HCT116 (cell line): Measurements from ENCODE around the gene ZNRF4. TPM values are rescaled to one million over a fixed set of nuclear protein-coding genes. Genes with fewer than 3 reads are reported as not detected.

Source experiments
- ATAC-seq: fragments of 200-7000 bp; cut with Tn5 transposase; 2 replicates; pipeline ENCODE4 v1.9.1; 2020; ENCODE audit warnings: mild to moderate bottlenecking, moderate library complexity
- BruUV-seq: library from RNA; stranded (reverse); fragments of 400-500 nt; replicated peaks from 2 replicates; lab custom pipeline; 2021; lab: Mats Ljungman, UMichigan
- CTCF ChIA-PET: fragments of 300-600 bp; sonication (Branson Sonifier 250); formaldehyde crosslinking; loops from one replicate; lab custom pipeline; 2021; ENCODE audit warnings: antibody characterized with exemption; lab: Charles Lee
- POLR2A ChIA-PET: fragments of 300-600, 350-600 bp; sonication (Branson Sonifier 250); formaldehyde crosslinking; loops from one replicate; lab custom pipeline; 2021; ENCODE audit warnings: antibody characterized with exemption; lab: Charles Lee
- RAD21 ChIA-PET, 2 experiments: fragments of 300-600 bp; sonication (Branson Sonifier 250); formaldehyde crosslinking; loops; one replicate each; lab custom pipeline; 2023; ENCODE audit warnings: low total read pairs in 2 of 2; ENCODE audit not compliant: uncharacterized antibody in 2 of 2, unreplicated experiment in 2 of 2, low non-redundant PET in 1 of 2; lab: Charles Lee
- DNase-seq: peaks from one replicate; pipeline ENCODE4 v3.0.0-alpha.2; 2010; ENCODE audit warnings: low read depth, low spot score
- H2AFZ ChIP-seq: fragments of 200-600 bp; shearing (Covaris generic), sonication (generic); 2 replicates; pipeline ENCODE4 v1.6.1; 2017; ENCODE audit warnings: low read depth, mixed run types, mixed read lengths, antibody characterized with exemption, low read length; ENCODE audit not compliant: poor library complexity, severe bottlenecking
- H3K27ac ChIP-seq: 2 replicates; pipeline ENCODE4 v1.5.1; 2012; ENCODE audit warnings: low read depth, low read length
- H3K27me3 ChIP-seq: fragments of 200-600 bp; sonication (generic); 2 replicates; pipeline ENCODE4 v1.6.1; 2016; ENCODE audit warnings: mixed run types, low read length, mixed read lengths; ENCODE audit not compliant: insufficient read depth
- H3K36me3 ChIP-seq, 2 experiments: fragments of 200-500 bp in 1 of 2; fragments of 200-600 bp in 1 of 2; sonication (Bioruptor generic) in 1 of 2; sonication (generic) in 1 of 2; 2 replicates each; pipeline versions ENCODE4 v1.5.1 to v1.6.1; 2014 to 2016; ENCODE audit warnings: low read length in 2 of 2, inconsistent platforms in 1 of 2, mixed read lengths in 1 of 2, mixed run types in 1 of 2; ENCODE audit not compliant: insufficient read depth in 2 of 2, control insufficient read depth in 1 of 2
- H3K4me1 ChIP-seq, 2 experiments: fragments of 200-600 bp in 1 of 2; sonication (generic) in 1 of 2; 2 replicates each; pipeline versions ENCODE4 v1.5.1 to v1.6.1; 2012 to 2017; ENCODE audit warnings: low read length in 2 of 2, inconsistent platforms in 1 of 2, mild to moderate bottlenecking in 1 of 2, mixed read lengths in 1 of 2, mixed run types in 1 of 2, moderate library complexity in 1 of 2; ENCODE audit not compliant: insufficient read depth in 2 of 2, control insufficient read depth in 1 of 2
- H3K4me2 ChIP-seq: fragments of 200-600 bp; sonication (generic); 2 replicates; pipeline ENCODE4 v1.6.1; 2017; ENCODE audit warnings: mixed run types, low read length, mixed read lengths
- H3K4me3 ChIP-seq, 2 experiments: fragments of 200-600 bp in 1 of 2; sonication (generic) in 1 of 2; replicated peaks in 1 of 2; 2 replicates each; pipeline ENCODE4 v1.5.1; 2011 to 2016; ENCODE audit warnings: low read length in 2 of 2, control low read depth in 1 of 2, low read depth in 1 of 2, mild to moderate bottlenecking in 1 of 2, mixed read lengths in 1 of 2, mixed run types in 1 of 2
- H3K79me2 ChIP-seq: fragments of 200-600 bp; sonication (generic); 2 replicates; pipeline ENCODE4 v1.6.1; 2017; ENCODE audit warnings: mild to moderate bottlenecking, mixed run types, low read length, moderate library complexity, mixed read lengths; ENCODE audit not compliant: insufficient read depth
- H3K9ac ChIP-seq: fragments of 200-600 bp; sonication (generic); 2 replicates; pipeline ENCODE4 v1.6.1; 2016; ENCODE audit warnings: low read length, mixed read lengths
- H3K9me2 ChIP-seq: fragments of 200-600 bp; sonication (generic), shearing (Covaris generic); 2 replicates; pipeline ENCODE4 v1.6.1; 2017; ENCODE audit warnings: mixed run types, mild to moderate bottlenecking, moderate library complexity; ENCODE audit not compliant: insufficient read depth
- H3K9me3 ChIP-seq, 2 experiments: fragments of 200-500 bp in 1 of 2; fragments of 200-600 bp in 1 of 2; sonication (Bioruptor generic) in 1 of 2; sonication (generic) in 1 of 2; 2 replicates each; pipeline ENCODE4 v1.6.1; 2014 to 2017; ENCODE audit warnings: low read length in 2 of 2, mixed read lengths in 2 of 2, inconsistent platforms in 1 of 2, low read depth in 1 of 2, mild to moderate bottlenecking in 1 of 2, mixed run types in 1 of 2, moderate library complexity in 1 of 2; ENCODE audit not compliant: control insufficient read depth in 1 of 2, insufficient read depth in 1 of 2
- H4K20me1 ChIP-seq: fragments of 200-600 bp; sonication (generic), shearing (Covaris generic); 2 replicates; pipeline ENCODE4 v1.6.1; 2017; ENCODE audit warnings: mixed run types, mild to moderate bottlenecking, moderate library complexity; ENCODE audit not compliant: insufficient read depth
- ATF3 ChIP-seq: IDR thresholded peaks from 2 replicates; pipeline ENCODE4 v1.6.1; 2012
- CTCF ChIP-seq, 3 experiments: fragments of 200-600 bp in 1 of 3; sonication (generic) in 1 of 3; IDR thresholded peaks in 2 of 3; conservative IDR thresholded peaks in 1 of 3; 2 replicates each; pipeline ENCODE4 v1.5.1; 2012 to 2017; ENCODE audit warnings: low read depth in 2 of 3, low read length in 2 of 3, antibody characterized with exemption in 1 of 3, borderline replicate concordance in 1 of 3, control low read depth in 1 of 3, mild to moderate bottlenecking in 1 of 3, mixed read lengths in 1 of 3, mixed run types in 1 of 3, moderate library complexity in 1 of 3; ENCODE audit not compliant: insufficient read depth in 1 of 3
- EGR1 ChIP-seq: IDR thresholded peaks from 2 replicates; pipeline ENCODE4 v1.6.1; 2012; ENCODE audit warnings: low read depth
- ELF1 ChIP-seq: IDR thresholded peaks from 2 replicates; pipeline ENCODE4 v1.6.1; 2012; ENCODE audit warnings: low read depth, borderline replicate concordance
- EZH2 ChIP-seq: fragments of 200-600 bp; sonication (generic); IDR thresholded peaks from 2 replicates; pipeline ENCODE4 v1.6.1; 2017; ENCODE audit warnings: antibody characterized with exemption, mixed run types
- EZH2phosphoT487 ChIP-seq: fragments of 200-600 bp; IDR thresholded peaks from 2 replicates; pipeline ENCODE4 v1.6.1; 2018; ENCODE audit warnings: antibody characterized with exemption, borderline replicate concordance
- MAX ChIP-seq: IDR thresholded peaks from 2 replicates; pipeline ENCODE4 v1.6.1; 2012
- ZBTB33 ChIP-seq: IDR thresholded peaks from 2 replicates; pipeline ENCODE4 v1.6.1; 2011; ENCODE audit warnings: mild to moderate bottlenecking, low read length, moderate library complexity; ENCODE audit not compliant: insufficient replicate concordance; ENCODE audit errors: extremely low read depth
- intact Hi-C: fragments of 100-400 bp; cut with micrococcal nuclease; formaldehyde crosslinking; loops from 2 replicates; pipeline ENCODE4 v1.10.0; 2022
- total RNA-seq: library from RNA; stranded (reverse); gene quantifications from one replicate; pipeline ENCODE4 v1.2.1, GENCODE V29; 2021; ENCODE audit not compliant: unreplicated experiment

The ZNRF4 gene
- total RNA-seq, 1 experiment from 2014 or later: not detected

GRCh38 chr19:5478925-5479588 lies 23.8 kb downstream of the ZNRF4 start:
- no peaks in the 10 kb centered on the region for H3K79me2 ChIP-seq
- no peaks in the 10 kb centered on the region for H3K36me3 ChIP-seq
- no peak overlapping the region for H3K9ac ChIP-seq
- H3K9me2 ChIP-seq: no peaks in the 10 kb centered on the region
- no peak for ATAC-seq
- ChIA-PET RAD21 (no interaction called here), POLR2A (no interaction called here), CTCF (no interaction called here)
- TF ChIP-seq ZBTB33 (no peak), ELF1 (no peak), EZH2phosphoT487 (no peak), CTCF (IDR thresholded peaks at IDR 0.05 in 2 of 3, conservative IDR thresholded peaks at IDR 0.05 in 1 of 3; ENCODE audit: borderline replicate concordance in 1 of 3, insufficient read depth in 1 of 3, low read depth in 2 of 3, low read length in 2 of 3) (no peak), EZH2 (no peak), EGR1 (no peak), ATF3 (no peak), MAX (no peak)
- H3K4me3 ChIP-seq: no peak overlapping the region
- intact Hi-C loops: no loop called here
- H3K27ac ChIP-seq: no peak overlapping the region
- H3K9me3 ChIP-seq: peaks cover 7 to 9% of the 10 kb centered on the region in 2 experiments; a peak in 2 of 4 replicates
- H3K27me3 ChIP-seq: no peaks in the 10 kb centered on the region
- no peaks in the 10 kb centered on the region for H3K4me1 ChIP-seq
- no peak overlapping the region for H2AFZ ChIP-seq
- no peaks in the 10 kb centered on the region for H4K20me1 ChIP-seq
- BruUV-seq: no TSS peak
- no peak overlapping the region for H3K4me2 ChIP-seq
- DNase-seq: no peak
